Right lobe of liver (tissue), 4 donors: Measurements from ENCODE around the gene MAP7D3.

Experiments
- CTCF ChIP-seq, 4 donors: fragments of 200-600 bp in 3 of 4; fragments of 450-650 bp in 1 of 4; IDR thresholded peaks; one replicate each; pipeline versions ENCODE4 v1.5.1 to v1.8.0; 2016 to 2022; ENCODE audit warnings: antibody characterized with exemption in 4 of 4, mild to moderate bottlenecking in 2 of 4
- POLR2A ChIP-seq: fragments of 450-650 bp; IDR thresholded peaks from one replicate; pipeline ENCODE4 v1.6.1; 2017; ENCODE audit warnings: antibody characterized with exemption, mild to moderate bottlenecking
- donor health status: DM: no; HTN: no; CAD: no.
- donor health status: DM: no; HTN: no; CAD: no.
- donor health status: DM: no; HTN: yes; CAD: no.

GRCh38 chrX:136202889-136203288 lies 48.3 kb downstream of the MAP7D3 start:
- TF ChIP-seq CTCF (IDR thresholded peaks at IDR 0.05) (no peak), POLR2A (no peak)
